A549 (cell line): ENCODE measurements around the gene FGF3. TPM values are rescaled to one million over a fixed set of nuclear protein-coding genes. Genes with fewer than 3 reads are reported as not detected.

Source experiments
- ATAC-seq, 2 experiments: fragments of 200-7000 bp in 1 of 2; fragments of >200 bp in 1 of 2; cut with Nextera tagmentation in 1 of 2; cut with Tn5 transposase in 1 of 2; 3 replicates each; pipeline versions ENCODE4 v1.8.0 to v1.9.1; 2018 to 2020; ENCODE audit warnings: mild to moderate bottlenecking in 1 of 2, moderate library complexity in 1 of 2
- CTCF ChIA-PET: fragments of 300-600 bp; sonication (Branson Sonifier 250); formaldehyde crosslinking; extraction: SDS; loops from one replicate; lab custom pipeline; 2021; ENCODE audit warnings: antibody characterized with exemption, inconsistent platforms; lab: Yijun Ruan, JAX
- POLR2A ChIA-PET: fragments of 350-600 bp; formaldehyde crosslinking; extraction: SDS; loops from one replicate; lab custom pipeline; 2021; ENCODE audit warnings: antibody characterized with exemption, inconsistent platforms; lab: Yijun Ruan, JAX
- DNase-seq, 2 experiments: peaks; one replicate each; pipeline versions ENCODE4 v3.0.0 to v3.0.0-alpha.2; 2011 to 2016; ENCODE audit warnings: low read depth in 1 of 2, low spot score in 1 of 2
- FAIRE-seq: peaks from 2 replicates; lab custom pipeline; 2011; peaks lifted over from hg19 to GRCh38; lab: Jason Lieb, UNC
- H3K27ac ChIP-seq, 2 experiments: fragments of >200 bp; sonication (Bioruptor Twin); formaldehyde crosslinking; 3 replicates each; pipeline ENCODE4 v1.5.1; 2016 to 2017
- H3K4me1 ChIP-seq: fragments of >200 bp; sonication (Bioruptor Twin); formaldehyde crosslinking; 3 replicates; pipeline ENCODE4 v1.6.1; 2016
- H3K4me2 ChIP-seq: fragments of >200 bp; sonication (Bioruptor Twin); formaldehyde crosslinking; 3 replicates; pipeline ENCODE4 v1.6.1; 2016
- H3K4me3 ChIP-seq: fragments of >200 bp; sonication (Bioruptor Twin); formaldehyde crosslinking; 3 replicates; pipeline ENCODE4 v1.5.1; 2016
- H3K9me3 ChIP-seq: fragments of >200 bp; sonication (Bioruptor Twin); formaldehyde crosslinking; 3 replicates; pipeline ENCODE4 v1.6.1; 2016
- CBX2 ChIP-seq: fragments of 200-600 bp; sonication (generic); IDR thresholded peaks from 2 replicates; pipeline ENCODE4 v1.6.1; 2016; ENCODE audit warnings: low read depth, mild to moderate bottlenecking, borderline replicate concordance
- EHF ChIP-seq: fragments of 250-450 bp; sonication (Bioruptor Pico); IDR thresholded peaks from 2 replicates; pipeline ENCODE4 v1.5.0; 2020; ENCODE audit warnings: mild to moderate bottlenecking
- EHMT2 ChIP-seq: fragments of 200-600 bp; sonication (generic); IDR thresholded peaks from 2 replicates; pipeline ENCODE4 v1.6.1; 2016; ENCODE audit warnings: antibody characterized with exemption, low read depth, mild to moderate bottlenecking, moderate library complexity
- FOSL2 ChIP-seq, 2 experiments: fragments of 450-650 bp in 1 of 2; fragments of >200 bp in 1 of 2; sonication (Bioruptor Twin) in 1 of 2; formaldehyde crosslinking; IDR thresholded peaks; 2 replicates each; pipeline versions ENCODE4 v1.5.0 to v1.6.1; 2016 to 2020; ENCODE audit warnings: mild to moderate bottlenecking in 1 of 2, moderate library complexity in 1 of 2
- JUNB ChIP-seq: fragments of >200 bp; sonication (Bioruptor Twin); formaldehyde crosslinking; IDR thresholded peaks from 2 replicates; pipeline ENCODE4 v1.6.1; 2016
- NPAS2 ChIP-seq: fragments of 250-450 bp; sonication (Bioruptor Pico); IDR thresholded peaks from 2 replicates; pipeline ENCODE4 v1.8.0; 2022; ENCODE audit warnings: mild to moderate bottlenecking, moderate library complexity, borderline replicate concordance
- NR3C1 ChIP-seq: fragments of >200 bp; sonication (Bioruptor Twin); formaldehyde crosslinking; IDR thresholded peaks from 3 replicates; pipeline ENCODE4 v1.6.1; 2017
- PBX3 ChIP-seq: IDR thresholded peaks from 2 replicates; pipeline ENCODE4 v1.6.1; 2012
- PHF8 ChIP-seq: fragments of 200-600 bp; sonication (generic); IDR thresholded peaks from 2 replicates; pipeline ENCODE4 v1.6.1; 2016; ENCODE audit warnings: low read depth, mild to moderate bottlenecking, antibody characterized with exemption, moderate library complexity, borderline replicate concordance
- POLR2A ChIP-seq: IDR thresholded peaks from 2 replicates; pipeline ENCODE4 v1.6.1; 2012; ENCODE audit warnings: mild to moderate bottlenecking, low read length
- POLR2AphosphoS2 ChIP-seq: conservative IDR thresholded peaks from 2 replicates; pipeline ENCODE4 v1.6.1; 2012; ENCODE audit warnings: low read length, improper control_type of control experiment, inconsistent platforms
- RARB ChIP-seq: fragments of 250-450 bp; sonication (Bioruptor Pico); IDR thresholded peaks from 2 replicates; pipeline ENCODE4 v1.8.0; 2021; ENCODE audit warnings: mild to moderate bottlenecking, moderate library complexity
- REST ChIP-seq: fragments of 200-600 bp; sonication (generic); IDR thresholded peaks from 2 replicates; pipeline ENCODE4 v1.6.1; 2016; ENCODE audit warnings: antibody characterized with exemption, mild to moderate bottlenecking, moderate library complexity
- RFX5 ChIP-seq: fragments of 450-650 bp; IDR thresholded peaks from 2 replicates; pipeline ENCODE4 v1.7.1; 2014; ENCODE audit warnings: antibody characterized with exemption, mild to moderate bottlenecking, moderate library complexity
- SREBF2 ChIP-seq: fragments of 450-650 bp; IDR thresholded peaks from 2 replicates; pipeline ENCODE4 v1.6.1; 2014; ENCODE audit warnings: mild to moderate bottlenecking, moderate library complexity
- TP53 ChIP-seq: fragments of 250-450 bp; sonication (Bioruptor Pico); IDR thresholded peaks from 2 replicates; pipeline ENCODE4 v1.5.0; 2021; ENCODE audit warnings: mild to moderate bottlenecking, moderate library complexity
- USF2 ChIP-seq: fragments of 450-650 bp; IDR thresholded peaks from 2 replicates; pipeline ENCODE4 v1.6.1; 2014; ENCODE audit warnings: antibody characterized with exemption
- ZFP36 ChIP-seq: fragments of 450-650 bp; IDR thresholded peaks from 2 replicates; pipeline ENCODE4 v1.6.1; 2014; ENCODE audit warnings: borderline replicate concordance; ENCODE audit not compliant: partially characterized antibody
- WGBS: methylation state at CpG from one replicate; pipeline ENCODE4 v1.1.6; 2017; ENCODE audit errors: missing lambda C conversion rate; 5-methylcytosine and 5-hydroxymethylcytosine counted together
- polyA plus RNA-seq, 4 experiments: library from polyadenylated mRNA; depleted of rRNA in 3 of 4; stranded (reverse); fragments of >200 nt; fragmentation: RNase III in 1 of 4; extraction: RNeasy Plus Mini Kit Qiagen cat#74134 plus additional on column Dnase treatment in 1 of 4; gene quantifications; 2 replicates in 3 of 4; 3 replicates in 1 of 4; pipeline ENCODE4 v1.2.3, GENCODE V29; 2011 to 2017
- TF ChIP-seq, protein P1 (sequence below): IDR thresholded peaks from 2 replicates; pipeline ENCODE4 v1.6.1; 2012; ENCODE audit warnings: low read depth, borderline replicate concordance
- TF ChIP-seq, protein P2 (sequence below): fragments of >200 bp; sonication (Bioruptor Twin); formaldehyde crosslinking; IDR thresholded peaks from 3 replicates; pipeline ENCODE4 v1.6.1; 2016

FGF3 gene
- polyA plus RNA-seq, 2 of the 4 experiments (the other 2 are of a cell fraction): not detected

DNA sequence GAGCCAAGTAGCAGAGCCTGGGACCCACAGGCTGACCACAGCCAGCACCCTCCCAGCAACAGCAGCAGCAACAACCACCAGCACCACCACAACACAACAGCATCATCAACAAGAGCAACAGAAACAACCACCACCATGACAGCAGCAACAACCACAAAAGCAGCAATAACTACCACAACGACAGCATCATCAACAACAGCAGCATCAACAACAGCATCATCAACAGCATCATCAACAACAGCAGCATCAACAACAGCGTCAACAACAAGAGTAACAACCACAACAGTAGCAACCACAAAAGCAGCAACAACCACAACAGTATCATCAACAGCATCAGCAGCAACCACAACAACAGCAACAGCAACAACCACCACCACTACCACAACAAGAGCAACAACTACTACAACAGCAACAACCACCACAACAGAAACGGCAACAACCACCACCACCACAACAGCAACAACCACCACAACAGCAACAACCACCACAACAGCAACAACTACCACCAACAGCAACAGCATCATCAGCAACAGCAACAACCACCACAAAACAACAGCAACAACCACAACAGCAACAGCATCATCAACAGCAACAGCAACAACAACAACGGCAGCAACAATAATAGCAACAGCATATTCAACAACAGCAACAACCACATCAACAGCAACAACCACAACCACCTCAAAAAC is 22.1 kb upstream of the FGF3 start:
- POLR2A ChIA-PET: no interaction called here
- ATAC-seq: no peak
- 0 out of 3 replicates have a peak, but pooled peaks cover 5% of the 10 kb centered on the region for H3K4me1 ChIP-seq
- WGBS: 39% methylated on average over 4 of the region's 4 CpGs
- no peak for TF ChIP-seq POLR2AphosphoS2
- TF ChIP-seq ZFP36: no peak
- no peak for TF ChIP-seq USF2
- TF ChIP-seq TP53 (CRISPR knock-in tag): no peak
- no peak for TF ChIP-seq NR3C1
- TF ChIP-seq, protein P1, sequence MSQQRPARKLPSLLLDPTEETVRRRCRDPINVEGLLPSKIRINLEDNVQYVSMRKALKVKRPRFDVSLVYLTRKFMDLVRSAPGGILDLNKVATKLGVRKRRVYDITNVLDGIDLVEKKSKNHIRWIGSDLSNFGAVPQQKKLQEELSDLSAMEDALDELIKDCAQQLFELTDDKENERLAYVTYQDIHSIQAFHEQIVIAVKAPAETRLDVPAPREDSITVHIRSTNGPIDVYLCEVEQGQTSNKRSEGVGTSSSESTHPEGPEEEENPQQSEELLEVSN: no peak
- no peak for TF ChIP-seq RARB (CRISPR knock-in tag)
- TF ChIP-seq EHF (CRISPR knock-in tag): no peak
- no peak for TF ChIP-seq SREBF2
- no peak for TF ChIP-seq PBX3
- no peak for TF ChIP-seq POLR2A
- no peak for TF ChIP-seq EHMT2
- TF ChIP-seq CBX2: no peak
- TF ChIP-seq JUNB: no peak
- no peak for TF ChIP-seq RFX5
- TF ChIP-seq, all 56 proteins: peak for 0
- CTCF ChIA-PET: interaction anchor here (0.7 to 2.5 kb wide), 19 partner anchors 8 to 329 kb away, joined by 3 to 15 read pairs (median 4); partner anchors contain the start of genes FGF19 and LTO1
- DNase-seq (no peak), FAIRE-seq (no peak)
- H3K4me2 ChIP-seq: no peak overlapping the region
- no peak overlapping the region for H3K4me3 ChIP-seq
- H3K9me3 ChIP-seq: no peaks in the 10 kb centered on the region
- no peak overlapping the region for H3K27ac ChIP-seq

- FAIRE-seq: no peak
- TF ChIP-seq PHF8 (no peak), USF2 (no peak), CBX2 (no peak), REST (no peak), ZFP36 (no peak), NPAS2 (CRISPR knock-in tag) (no peak), FOSL2 (IDR thresholded peaks at IDR 0.05) (no peak), FOSL2 (CRISPR knock-in tag; IDR thresholded peaks at IDR 0.05) (no peak)
- TF ChIP-seq, protein P2, sequence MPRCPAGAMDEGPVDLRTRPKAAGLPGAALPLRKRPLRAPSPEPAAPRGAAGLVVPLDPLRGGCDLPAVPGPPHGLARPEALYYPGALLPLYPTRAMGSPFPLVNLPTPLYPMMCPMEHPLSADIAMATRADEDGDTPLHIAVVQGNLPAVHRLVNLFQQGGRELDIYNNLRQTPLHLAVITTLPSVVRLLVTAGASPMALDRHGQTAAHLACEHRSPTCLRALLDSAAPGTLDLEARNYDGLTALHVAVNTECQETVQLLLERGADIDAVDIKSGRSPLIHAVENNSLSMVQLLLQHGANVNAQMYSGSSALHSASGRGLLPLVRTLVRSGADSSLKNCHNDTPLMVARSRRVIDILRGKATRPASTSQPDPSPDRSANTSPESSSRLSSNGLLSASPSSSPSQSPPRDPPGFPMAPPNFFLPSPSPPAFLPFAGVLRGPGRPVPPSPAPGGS: no peak
- TF ChIP-seq, all 56 proteins: peak for 0
- Histone ChIP-seq H3K27ac (no peak overlapping the region), H3K4me1 (0 out of 3 replicates have a peak, but pooled peaks cover 5% of the 10 kb centered on the region), H3K4me2 (no peak overlapping the region), H3K4me3 (no peak overlapping the region), H3K9me3 (no peaks in the 10 kb centered on the region)
- DNase-seq (no peak), ATAC-seq (no peak)
- WGBS: 69% methylated on average over 15 of the region's 20 CpGs
- POLR2A ChIA-PET: no interaction called here
- CTCF ChIA-PET: interaction anchor here (0.8 to 0.9 kb wide), 2 partner anchors 23 to 24 kb away, joined by 3 read pairs; no protein-coding TSS in a partner anchor
These were observed 21.4 kb upstream of the FGF3 start for GRCh38 chr11:69840371-69841169.
